Measurements from ENCODE around the gene CPEB1.

DNA sequence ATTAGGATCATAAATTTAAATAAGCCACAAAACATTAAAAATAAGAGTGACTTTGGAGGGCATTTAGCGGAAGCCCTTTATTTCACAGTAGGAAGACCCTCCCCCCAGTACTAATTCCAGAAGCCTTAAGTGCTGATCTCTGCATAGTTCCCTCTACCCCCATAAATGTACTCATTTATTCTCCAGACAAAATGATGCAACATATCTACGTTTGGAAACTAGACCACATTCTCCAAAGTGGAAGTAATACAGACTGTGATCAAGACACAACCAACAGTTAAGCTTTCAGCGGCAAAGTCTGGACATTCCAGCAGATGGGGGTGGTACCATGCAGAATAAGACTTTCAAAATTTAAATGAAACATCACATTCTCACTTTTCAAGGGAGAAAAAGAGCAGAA lies 62.1 kb downstream of the CPEB1 start:
- TF ChIP-seq CTCF (IDR thresholded peaks at IDR 0.05) (no peak), POLR2A (IDR thresholded peaks at IDR 0.05) (no peak)

Measured in lower leg skin (tissue), 3 donors.